Tibial nerve (tissue), 4 donors: Measurements from ENCODE around the gene HIF1A. TPM values are rescaled to one million over a fixed set of nuclear protein-coding genes. Genes with fewer than 3 reads are reported as not detected.

ENCODE experiments used
- DNase-seq, 2 donors: peaks; one replicate each; pipeline ENCODE4 v3.0.0-alpha.2; 2019; ENCODE audit warnings: low spot score in 2 of 2
- H3K27ac ChIP-seq, 4 donors: fragments of 200-600 bp; sonication (generic) in 3 of 4; one replicate each; pipeline ENCODE4 v1.5.1; 2017 to 2019; ENCODE audit warnings: mild to moderate bottlenecking in 1 of 4
- H3K27me3 ChIP-seq, 2 donors: fragments of 200-600 bp; sonication (generic) in 1 of 2; one replicate each; pipeline versions ENCODE4 v1.5.1 to v1.6.0; 2017 to 2019
- H3K36me3 ChIP-seq, 3 donors: fragments of 200-600 bp; sonication (generic); one replicate each; pipeline ENCODE4 v1.5.1; 2018 to 2019
- H3K4me1 ChIP-seq, 4 donors: fragments of 200-600 bp; sonication (generic) in 3 of 4; one replicate each; pipeline ENCODE4 v1.5.1; 2017 to 2019
- H3K4me3 ChIP-seq, 4 donors: fragments of 200-600 bp; sonication (generic) in 3 of 4; one replicate each; pipeline ENCODE4 v1.5.1; 2017 to 2019; ENCODE audit warnings: mild to moderate bottlenecking in 1 of 4, moderate library complexity in 1 of 4
- H3K9me3 ChIP-seq, 4 donors: fragments of 200-600 bp; sonication (generic) in 3 of 4; one replicate each; pipeline ENCODE4 v1.5.1; 2017 to 2019
- EP300 ChIP-seq, 2 donors: sonication (generic); formaldehyde crosslinking; IDR thresholded peaks; one replicate each; pipeline ENCODE4 v1.6.1; 2017; ENCODE audit warnings: antibody characterized with exemption in 2 of 2, mild to moderate bottlenecking in 1 of 2
- POLR2A ChIP-seq, 2 donors: fragments of 450-650 bp; IDR thresholded peaks; one replicate each; pipeline ENCODE4 v1.6.1; 2017; ENCODE audit warnings: antibody characterized with exemption in 2 of 2, mild to moderate bottlenecking in 2 of 2, moderate library complexity in 2 of 2
- WGBS, 2 donors: methylation state at CpG; one replicate each; pipeline ENCODE4 v1.1.5; 2018; 5-methylcytosine and 5-hydroxymethylcytosine counted together
- total RNA-seq, 4 donors: library from RNA; depleted of rRNA; stranded (reverse); fragments of >200 nt; gene quantifications; one replicate each; pipeline ENCODE4 v1.1.0, GENCODE V29; 2016
- TF ChIP-seq, protein P1 (sequence below), 5 experiments: fragments of 200-600 bp in 3 of 5; fragments of 450-650 bp in 2 of 5; sonication (generic) in 3 of 5; IDR thresholded peaks; one replicate each; pipeline ENCODE4 v1.5.1; 2016 to 2019; ENCODE audit warnings: antibody characterized with exemption in 5 of 5, mild to moderate bottlenecking in 3 of 5, moderate library complexity in 2 of 5

HIF1A gene
- total RNA-seq, 4 donors from 2014 or later: 37.9 to 80.4 (median 59.4) TPM

DNA sequence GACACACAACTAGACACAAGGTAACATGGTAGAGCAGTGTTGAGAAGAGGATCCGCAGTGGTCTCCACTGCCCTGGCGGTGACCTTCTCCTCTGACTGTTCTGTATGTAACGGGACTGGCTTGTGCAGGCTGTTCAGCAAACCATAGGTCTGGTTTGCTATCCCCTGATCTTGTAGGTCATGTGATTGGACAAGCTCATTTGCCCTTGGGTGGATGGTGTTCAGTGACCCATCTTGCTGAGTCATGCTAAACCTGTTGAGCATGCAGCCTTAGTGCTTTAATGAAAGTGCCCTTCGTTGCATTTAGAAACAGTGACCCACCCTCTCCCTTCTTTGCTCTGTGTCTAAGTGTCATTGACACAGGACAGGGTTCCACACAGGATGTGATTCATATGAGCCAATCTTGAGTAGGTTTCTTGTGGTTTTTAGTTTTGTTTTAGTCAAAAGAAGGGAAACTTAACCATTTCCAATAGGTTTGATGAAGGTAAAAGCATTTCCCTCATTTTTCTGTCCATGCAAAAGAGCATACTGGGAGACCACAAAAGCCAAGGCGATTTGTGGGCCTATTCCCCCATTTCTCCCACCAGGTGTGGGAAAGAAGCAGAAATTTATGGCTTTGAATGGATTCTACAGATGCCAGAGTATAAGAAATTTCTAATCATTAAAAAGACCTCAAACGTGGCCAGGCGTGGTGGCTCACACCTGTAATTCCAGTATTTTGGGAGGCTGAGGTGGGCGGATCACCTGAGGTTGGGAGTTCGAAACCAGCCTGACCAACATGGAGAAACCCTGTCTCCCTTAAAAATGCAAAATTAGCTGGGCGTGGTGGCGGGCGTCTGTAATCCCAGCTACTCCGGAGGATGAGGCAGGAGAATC lies 32.6 kb upstream of the HIF1A start:
- no peak overlapping the region for H3K4me3 ChIP-seq
- DNase-seq: peak in 1 of 2 donors; percentile 13
- TF ChIP-seq EP300 (IDR thresholded peaks at IDR 0.05) (peak in 1 of 2 donors; percentile 16), POLR2A (IDR thresholded peaks at IDR 0.05) (no peak)
- TF ChIP-seq, protein P1, sequence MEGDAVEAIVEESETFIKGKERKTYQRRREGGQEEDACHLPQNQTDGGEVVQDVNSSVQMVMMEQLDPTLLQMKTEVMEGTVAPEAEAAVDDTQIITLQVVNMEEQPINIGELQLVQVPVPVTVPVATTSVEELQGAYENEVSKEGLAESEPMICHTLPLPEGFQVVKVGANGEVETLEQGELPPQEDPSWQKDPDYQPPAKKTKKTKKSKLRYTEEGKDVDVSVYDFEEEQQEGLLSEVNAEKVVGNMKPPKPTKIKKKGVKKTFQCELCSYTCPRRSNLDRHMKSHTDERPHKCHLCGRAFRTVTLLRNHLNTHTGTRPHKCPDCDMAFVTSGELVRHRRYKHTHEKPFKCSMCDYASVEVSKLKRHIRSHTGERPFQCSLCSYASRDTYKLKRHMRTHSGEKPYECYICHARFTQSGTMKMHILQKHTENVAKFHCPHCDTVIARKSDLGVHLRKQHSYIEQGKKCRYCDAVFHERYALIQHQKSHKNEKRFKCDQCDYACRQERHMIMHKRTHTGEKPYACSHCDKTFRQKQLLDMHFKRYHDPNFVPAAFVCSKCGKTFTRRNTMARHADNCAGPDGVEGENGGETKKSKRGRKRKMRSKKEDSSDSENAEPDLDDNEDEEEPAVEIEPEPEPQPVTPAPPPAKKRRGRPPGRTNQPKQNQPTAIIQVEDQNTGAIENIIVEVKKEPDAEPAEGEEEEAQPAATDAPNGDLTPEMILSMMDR (IDR thresholded peaks at IDR 0.05): no peak

GRCh38 chr14:61663312-61663979 lies 31.9 kb upstream of the HIF1A start:
- peaks cover 0 to 19% (median 13%) of the 10 kb centered on the region in 4 donors for H3K4me1 ChIP-seq
- H3K27me3 ChIP-seq: no peaks in the 10 kb centered on the region
- TF ChIP-seq POLR2A (IDR thresholded peaks at IDR 0.05): no peak
- no peak for TF ChIP-seq EP300 (IDR thresholded peaks at IDR 0.05)
- TF ChIP-seq, protein P1 (IDR thresholded peaks at IDR 0.05): no peak
- H3K4me3 ChIP-seq: no peak overlapping the region
- H3K36me3 ChIP-seq: no peaks in the 10 kb centered on the region
- WGBS, 2 donors: 71 to 81% methylated on average over 7 of the region's 7 CpGs
- H3K9me3 ChIP-seq: no peaks in the 10 kb centered on the region
- no peak for DNase-seq
- no peak overlapping the region for H3K27ac ChIP-seq

More for the DNA sequence above, 32.6 kb upstream of the HIF1A start:
- H3K4me1 ChIP-seq: peaks cover 0 to 19% (median 13%) of the 10 kb centered on the region in 4 donors
- 87 to 89% methylated on average over 13 of the region's 13 CpGs for WGBS, 2 donors
- no peak overlapping the region for H3K27ac ChIP-seq
- H3K27me3 ChIP-seq: no peaks in the 10 kb centered on the region
- no peaks in the 10 kb centered on the region for H3K36me3 ChIP-seq
- H3K9me3 ChIP-seq: no peaks in the 10 kb centered on the region

- Histone ChIP-seq H3K27ac (no peak overlapping the region), H3K36me3 (no peaks in the 10 kb centered on the region), H3K27me3 (no peaks in the 10 kb centered on the region), H3K9me3 (no peaks in the 10 kb centered on the region), H3K4me1 (no peaks in the 10 kb centered on the region), H3K4me3 (no peak overlapping the region)
- DNase-seq: no peak
- TF ChIP-seq, protein P1 (IDR thresholded peaks at IDR 0.05): no peak
- TF ChIP-seq EP300 (IDR thresholded peaks at IDR 0.05) (no peak), POLR2A (IDR thresholded peaks at IDR 0.05) (no peak)
- WGBS, 2 donors: 88 to 92% methylated on average over 1 of the region's 1 CpG
These were observed 27.0 kb upstream of the HIF1A start for GRCh38 chr14:61668282-61668681.

DNA sequence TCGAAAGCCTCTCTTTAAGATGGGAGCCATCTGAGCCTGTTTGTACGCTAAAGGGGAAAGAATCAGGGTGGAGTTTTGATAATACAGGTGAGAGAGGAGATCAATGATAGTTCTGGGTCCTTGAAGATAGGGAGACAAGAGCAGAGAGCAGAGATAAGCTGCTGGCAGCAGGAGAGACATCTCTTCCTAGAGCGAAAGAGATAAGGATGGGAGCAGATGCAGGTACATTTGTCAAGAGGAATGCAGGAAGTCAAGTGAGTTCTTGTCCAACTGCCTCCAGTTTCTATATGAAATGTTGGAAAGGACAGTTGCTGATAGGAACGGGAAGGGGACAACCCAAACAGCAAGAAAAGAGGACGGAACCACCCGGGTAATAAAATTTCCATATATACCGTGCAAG lies 24.7 kb upstream of the HIF1A start:
- Histone ChIP-seq H3K36me3 (no peaks in the 10 kb centered on the region), H3K9me3 (no peaks in the 10 kb centered on the region), H3K4me1 (no peaks in the 10 kb centered on the region), H3K27me3 (no peaks in the 10 kb centered on the region), H3K27ac (peak overlapping the region in 1 of 4 donors; percentile 69), H3K4me3 (no peak overlapping the region)
- WGBS, 2 donors: 69 to 77% methylated on average over 7 of the region's 7 CpGs
- DNase-seq: no peak
- TF ChIP-seq EP300 (IDR thresholded peaks at IDR 0.05): no peak
- TF ChIP-seq, protein P1 (IDR thresholded peaks at IDR 0.05): no peak

DNA sequence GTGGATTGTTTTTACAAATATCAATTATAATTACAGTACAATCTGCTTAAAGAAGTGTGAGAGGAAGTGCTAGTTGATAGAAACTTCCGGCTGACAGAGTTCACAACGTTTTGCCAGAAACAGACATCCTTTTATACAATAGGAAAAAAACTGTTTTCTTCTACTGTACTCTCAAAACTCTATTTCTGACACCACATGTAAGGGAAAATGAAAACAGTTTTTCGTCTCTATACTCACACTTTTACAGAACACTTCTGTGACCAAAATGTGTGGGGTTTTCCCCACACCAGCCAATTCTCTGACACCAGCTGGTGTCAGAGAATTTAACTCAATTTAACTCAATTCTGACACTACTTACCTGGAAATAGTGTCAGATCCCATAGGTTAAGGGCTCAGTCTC lies 24.2 kb upstream of the HIF1A start:
- Histone ChIP-seq H3K36me3 (no peaks in the 10 kb centered on the region), H3K27ac (peak overlapping the region in 1 of 4 donors; percentile 69), H3K27me3 (no peaks in the 10 kb centered on the region), H3K9me3 (no peaks in the 10 kb centered on the region), H3K4me3 (no peak overlapping the region), H3K4me1 (no peaks in the 10 kb centered on the region)
- TF ChIP-seq, protein P1 (IDR thresholded peaks at IDR 0.05): no peak
- TF ChIP-seq EP300 (IDR thresholded peaks at IDR 0.05): no peak
- TF ChIP-seq POLR2A (IDR thresholded peaks at IDR 0.05): no peak
- WGBS, 2 donors: 19% methylated on average over 3 of the region's 3 CpGs
- no peak for DNase-seq
